Esophagus squamous epithelium (tissue), 4 donors: Measurements from ENCODE around the gene CNR2.

ENCODE experiments used
- CTCF ChIP-seq, 6 experiments: fragments of 450-650 bp in 4 of 6; fragments of 200-600 bp in 2 of 6; sonication (generic) in 2 of 6; IDR thresholded peaks; one replicate each; pipeline ENCODE4 v1.5.1; 2016 to 2019; ENCODE audit warnings: antibody characterized with exemption in 6 of 6, mild to moderate bottlenecking in 4 of 6, moderate library complexity in 4 of 6
- POLR2A ChIP-seq, 4 donors: fragments of 450-650 bp; IDR thresholded peaks; one replicate each; pipeline ENCODE4 v1.6.1; 2017; ENCODE audit warnings: antibody characterized with exemption in 4 of 4, mild to moderate bottlenecking in 4 of 4, moderate library complexity in 3 of 4

- TF ChIP-seq POLR2A (IDR thresholded peaks at IDR 0.05), result no peak
- TF ChIP-seq CTCF (IDR thresholded peaks at IDR 0.05), result no peak
Measured at GRCh38 chr1:23896491-23896890, 16.7 kb downstream of the CNR2 start.
